HG02588 (cell line): ENCODE measurements around the gene PACRG.

Source experiments
- ATAC-seq: cut with Tn5 transposase; IDR thresholded peaks from one replicate; pipeline ENCODE4 v1.9.1; 2021; ENCODE audit warnings: mild to moderate bottlenecking, moderate library complexity; ENCODE audit not compliant: unreplicated experiment

The PACRG gene

GRCh38 chr6:162921510-162922040 lies 193.8 kb downstream of the PACRG start:
- no peak for ATAC-seq

DNA sequence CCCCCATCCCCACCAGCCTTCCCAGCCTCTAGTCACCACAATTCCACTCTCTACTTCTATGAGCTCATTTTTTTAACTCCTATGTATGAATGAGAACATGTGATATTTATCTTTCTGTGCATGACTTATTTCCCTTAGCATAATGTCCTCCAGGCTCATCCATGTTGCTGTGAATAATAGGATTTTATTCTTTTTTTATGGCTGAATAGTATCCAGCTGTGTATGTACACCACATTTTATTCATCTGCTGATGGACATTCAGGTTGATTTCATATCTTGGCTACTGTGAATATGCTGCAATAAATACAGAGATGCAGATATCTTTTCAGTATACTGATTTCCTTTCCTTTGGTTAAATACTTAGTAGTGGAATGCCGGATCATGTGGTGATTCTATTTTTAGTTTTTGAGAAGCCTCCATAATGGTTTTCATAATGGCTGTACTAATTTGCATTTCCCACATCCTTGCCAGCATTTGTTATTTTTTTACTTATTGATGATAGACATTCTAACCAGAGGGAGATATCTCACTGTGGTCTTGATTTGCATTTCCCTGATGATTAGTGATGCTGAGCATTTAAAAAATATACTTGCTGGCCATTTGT lies 194.9 kb downstream of the PACRG start:
- no peak for ATAC-seq

DNA sequence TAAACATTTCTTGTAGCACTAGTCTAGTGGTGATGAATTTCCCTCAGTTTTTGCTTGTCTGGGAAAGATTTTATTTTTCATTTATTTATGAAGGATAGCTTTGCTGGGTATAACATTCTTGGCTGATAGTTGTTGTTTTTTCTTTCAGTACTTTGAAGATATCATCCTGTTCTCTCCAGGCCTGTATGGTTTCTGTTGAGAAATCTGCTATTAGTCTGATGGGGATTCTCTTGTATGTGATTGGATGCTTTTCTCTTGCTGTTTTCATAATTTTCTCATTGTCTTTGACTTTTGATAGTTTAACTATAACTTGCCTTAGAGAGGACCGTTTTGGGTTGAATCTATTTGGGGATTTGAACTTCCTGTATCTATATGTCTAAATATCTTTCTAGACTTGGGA lies 207.1 kb downstream of the PACRG start:
- no peak for ATAC-seq

DNA sequence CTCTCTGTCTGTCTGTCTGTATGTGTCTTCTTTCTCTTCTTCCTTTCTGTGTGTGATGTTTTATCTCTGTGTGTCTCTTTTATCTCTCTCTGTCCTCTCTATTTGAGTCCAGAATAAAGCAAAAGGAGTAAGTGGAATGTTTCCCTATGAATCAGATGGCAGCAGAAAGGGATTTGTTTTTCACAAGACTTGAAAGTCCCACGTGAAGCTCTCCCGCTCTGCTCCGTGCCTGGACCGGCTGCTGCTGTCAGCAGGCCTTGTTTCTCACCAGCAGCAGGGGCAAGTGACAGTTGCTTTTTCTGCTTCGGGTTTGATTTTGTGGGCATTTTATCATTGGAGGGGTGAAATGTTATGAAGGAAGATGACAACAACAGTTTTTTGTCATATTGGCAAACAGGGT lies 212.7 kb downstream of the PACRG start:
- no peak for ATAC-seq

GRCh38 chr6:162941128-162941527 lies 213.4 kb downstream of the PACRG start:
- ATAC-seq: no peak

DNA sequence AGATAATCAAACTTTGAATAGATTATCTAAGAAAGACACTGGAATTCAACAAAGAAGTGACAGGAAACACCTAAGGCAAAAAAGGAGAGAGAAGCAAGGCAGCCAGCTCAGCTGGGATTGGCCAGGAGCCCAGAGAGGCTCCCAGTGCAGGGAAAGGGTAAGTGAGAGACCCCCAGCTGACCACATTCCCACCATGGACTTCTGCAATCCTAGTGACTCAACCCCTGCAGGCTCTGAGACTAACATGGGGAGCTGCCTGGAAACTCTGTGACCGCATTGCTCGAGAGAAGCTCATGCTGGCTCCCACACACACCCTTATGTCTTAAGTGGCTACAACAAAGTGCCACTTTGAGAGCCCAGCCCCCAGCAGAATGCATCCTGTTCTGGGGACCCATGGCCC lies 215.1 kb downstream of the PACRG start:
- ATAC-seq: no peak

DNA sequence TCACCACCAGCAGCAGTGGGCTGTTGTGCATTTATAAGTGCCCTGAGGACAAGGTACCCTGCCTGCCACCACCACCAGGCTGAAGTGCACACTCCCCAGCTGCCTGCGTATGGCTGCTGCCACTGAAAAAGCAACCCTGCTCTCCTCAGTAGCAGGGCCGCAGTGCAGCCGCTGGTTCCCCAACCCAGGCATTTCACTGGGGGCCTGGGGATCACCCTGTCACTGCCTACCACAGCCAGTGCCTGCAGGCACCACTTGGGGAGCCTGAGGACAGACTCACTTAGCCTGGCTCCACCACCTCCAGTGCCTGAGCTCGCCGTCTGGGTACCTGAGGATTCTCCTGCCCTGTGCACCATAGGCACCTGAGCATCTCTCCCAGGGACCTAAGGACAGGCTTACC lies 215.6 kb downstream of the PACRG start:
- ATAC-seq: no peak

- ATAC-seq: no peak
Observed at GRCh38 chr6:162951164-162951743, 223.5 kb downstream of the PACRG start.

GRCh38 chr6:162952423-162952822 lies 224.6 kb downstream of the PACRG start:
- no peak for ATAC-seq

DNA sequence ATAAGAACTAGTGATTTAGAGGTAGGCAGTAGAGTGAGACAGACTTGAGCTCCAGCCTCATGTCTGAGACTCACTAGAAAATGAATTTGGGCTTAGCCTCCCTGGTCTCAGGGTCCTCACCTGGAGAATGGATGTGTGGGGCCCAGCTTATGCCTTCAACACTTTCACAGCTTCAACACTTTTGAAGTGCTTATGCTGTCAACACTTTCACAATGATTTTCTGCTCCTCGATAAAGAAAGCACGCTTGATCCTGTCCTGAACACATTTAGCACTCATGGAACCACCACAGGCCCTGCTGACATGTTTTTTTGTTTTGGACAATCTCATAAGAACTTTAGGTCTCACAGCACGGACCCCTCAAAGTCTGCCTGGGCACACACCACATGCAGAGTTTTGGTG lies 229.3 kb downstream of the PACRG start:
- ATAC-seq: no peak

DNA sequence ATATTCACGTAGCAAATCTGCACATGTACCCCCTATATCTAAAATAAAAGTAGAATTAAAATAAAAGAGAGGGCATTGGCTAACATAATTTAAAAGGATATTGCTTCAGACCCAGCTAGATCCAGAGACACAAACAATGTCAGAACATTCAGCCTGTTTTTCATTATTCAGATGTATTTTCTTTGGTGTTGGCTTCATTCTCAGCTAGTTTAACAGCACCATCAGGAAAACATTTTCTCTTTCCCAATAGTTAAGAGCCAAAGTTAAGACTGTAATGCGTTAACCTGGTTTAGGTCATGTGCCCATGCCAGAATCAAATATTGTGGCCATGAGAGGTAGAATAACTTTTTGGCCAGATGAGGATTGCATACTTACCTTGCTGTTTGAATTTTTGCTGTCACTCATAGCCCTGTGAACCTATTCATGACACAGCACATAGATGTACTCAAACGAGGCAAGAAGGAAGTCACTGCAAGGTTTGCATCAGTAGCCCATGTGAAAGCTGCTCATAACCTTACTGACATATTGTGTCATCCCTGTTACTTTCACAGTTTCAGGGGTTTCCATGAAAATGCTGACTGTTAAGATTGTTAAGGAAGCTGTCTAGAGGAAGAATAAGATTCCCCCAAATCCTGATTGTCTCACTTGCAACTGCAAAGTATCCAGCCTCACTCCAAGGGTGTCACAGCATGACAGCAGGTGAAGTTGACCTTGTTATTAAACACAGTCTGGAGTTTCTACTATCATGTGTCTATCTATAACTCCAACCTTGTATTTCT lies 233.1 kb downstream of the PACRG start:
- no peak for ATAC-seq

GRCh38 chr6:162962093-162962492 lies 234.3 kb downstream of the PACRG start:
- no peak for ATAC-seq

DNA sequence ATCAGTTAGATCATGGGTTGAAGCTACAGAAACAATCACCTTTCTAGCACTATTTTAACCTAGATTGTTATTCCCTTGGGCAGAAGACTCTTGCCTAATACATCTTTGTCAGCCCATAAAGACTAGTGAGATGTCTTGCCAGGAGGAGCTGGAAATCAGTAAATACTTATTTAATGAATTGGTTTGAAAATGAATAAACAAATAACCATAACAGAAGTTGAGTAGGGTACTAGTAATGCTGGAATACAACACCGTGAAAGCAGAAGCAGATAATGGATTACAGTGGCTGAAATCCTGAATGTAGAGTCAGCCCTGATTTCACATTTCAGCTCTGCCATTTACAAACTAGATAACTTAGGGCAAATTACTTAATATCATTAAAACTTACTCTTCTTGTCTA lies 236.1 kb downstream of the PACRG start:
- ATAC-seq: no peak

DNA sequence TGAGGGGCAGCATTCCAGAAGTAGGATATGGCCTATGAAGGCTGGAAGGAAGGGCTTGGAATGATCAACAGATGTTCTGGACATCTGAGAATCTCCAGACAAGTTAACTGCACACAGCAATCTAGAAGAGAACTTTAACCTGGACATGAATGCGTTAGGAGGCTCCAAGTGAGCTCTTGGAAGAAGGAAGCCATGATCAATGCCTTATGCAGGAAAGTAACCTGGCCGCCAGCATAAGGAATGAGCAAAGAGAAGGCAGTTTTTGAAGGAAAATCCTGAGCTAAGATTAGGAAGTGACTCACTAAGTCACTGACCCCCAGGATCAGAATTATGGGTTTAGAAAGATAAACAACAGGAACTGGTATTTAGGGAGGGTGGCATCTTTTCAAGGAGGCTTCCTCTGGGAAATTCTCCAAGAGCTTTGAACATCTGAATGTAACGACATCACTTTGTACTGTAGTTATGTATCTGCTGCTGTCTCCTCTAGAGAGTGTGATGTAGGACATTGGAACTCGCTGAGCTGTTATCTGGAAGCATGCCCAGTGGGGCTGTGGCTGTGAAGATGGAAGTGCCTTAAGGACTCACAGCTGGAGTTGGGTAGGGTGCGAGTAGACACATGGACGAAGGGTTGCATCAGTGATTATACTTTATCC lies 236.8 kb downstream of the PACRG start:
- ATAC-seq: no peak

- ATAC-seq: no peak
Observed at GRCh38 chr6:162965366-162965765, 237.6 kb downstream of the PACRG start.

GRCh38 chr6:162970246-162970645 lies 242.5 kb downstream of the PACRG start:
- ATAC-seq: no peak

GRCh38 chr6:162971356-162971755 lies 243.6 kb downstream of the PACRG start:
- no peak for ATAC-seq

GRCh38 chr6:162973151-162973872 lies 245.5 kb downstream of the PACRG start:
- no peak for ATAC-seq

- ATAC-seq: no peak
Observed at GRCh38 chr6:162973980-162974379, 246.2 kb downstream of the PACRG start.

GRCh38 chr6:162974685-162975084 lies 246.9 kb downstream of the PACRG start:
- ATAC-seq: no peak

DNA sequence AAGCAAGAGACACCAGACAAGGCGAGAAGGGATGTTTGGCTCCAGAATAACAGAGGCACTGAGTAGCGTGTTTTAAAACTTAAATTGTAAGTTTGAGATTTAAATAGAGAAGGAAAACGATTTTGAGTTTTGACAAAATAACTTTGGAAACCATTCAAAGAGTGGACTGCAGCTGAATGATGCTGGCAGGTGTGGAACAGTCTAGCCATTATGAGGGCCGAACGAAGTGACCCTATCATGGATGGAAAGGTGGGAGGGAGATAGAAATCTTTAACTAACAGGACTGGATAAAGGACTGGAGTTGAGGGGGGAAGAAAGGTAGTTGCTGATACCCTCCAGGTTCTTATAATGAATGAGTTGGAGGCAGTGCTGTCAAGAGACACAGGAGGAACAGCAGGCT lies 248.4 kb downstream of the PACRG start:
- ATAC-seq: no peak
